Stimulated activated CD4-positive, alpha-beta T cell treated with anti-CD3 and anti-CD28 coated beads, Interleukin-12 subunit alpha, Interleukin-12 subunit beta, amount 100 ng/mL, for 4 hours (primary cell): ENCODE data around the gene MRPS18A.
"Not testable (repeated sequence)": the region's sequence is repeated elsewhere in the genome, so short reads cannot be mapped to it uniquely, and the experiment has no call there.

Experiments used
- DNase-seq: peaks from one replicate; pipeline ENCODE4 v3.0.0-alpha.2; 2020

Gene MRPS18A

GRCh38 chr6:43716099-43716498 lies 28.5 kb upstream of the MRPS18A start:
- no peak for DNase-seq

GRCh38 chr6:43715056-43715788 lies 27.6 kb upstream of the MRPS18A start:
- no peak for DNase-seq

- DNase-seq, result no peak
These were observed 26.9 kb upstream of the MRPS18A start for GRCh38 chr6:43714311-43715055.

- DNase-seq, result no peak
These were observed 26.2 kb upstream of the MRPS18A start for GRCh38 chr6:43713643-43714310.

- no peak for DNase-seq
These were observed 25.0 kb upstream of the MRPS18A start for GRCh38 chr6:43712579-43712978.

GRCh38 chr6:43710576-43710975 lies 23.0 kb upstream of the MRPS18A start:
- DNase-seq, result no peak

- DNase-seq, result no peak
These were observed 22.2 kb upstream of the MRPS18A start for GRCh38 chr6:43709654-43710303.

GRCh38 chr6:43708860-43709653 lies 21.5 kb upstream of the MRPS18A start:
- DNase-seq, result no peak

- no peak for DNase-seq
These were observed 20.2 kb upstream of the MRPS18A start for GRCh38 chr6:43707767-43708166.

- DNase-seq, result no peak
These were observed 19.7 kb upstream of the MRPS18A start for GRCh38 chr6:43707269-43707668.

GRCh38 chr6:43706788-43707187 lies 19.2 kb upstream of the MRPS18A start:
- no peak for DNase-seq

GRCh38 chr6:43705996-43706395 lies 18.4 kb upstream of the MRPS18A start:
- no peak for DNase-seq

GRCh38 chr6:43703512-43704429 lies 16.2 kb upstream of the MRPS18A start:
- DNase-seq, result no peak

- DNase-seq, result no peak
These were observed 15.2 kb upstream of the MRPS18A start for GRCh38 chr6:43702534-43703440.

GRCh38 chr6:43702171-43702533 lies 14.6 kb upstream of the MRPS18A start:
- no peak for DNase-seq

- DNase-seq, result not testable (repeated sequence)
These were observed 13.5 kb upstream of the MRPS18A start for GRCh38 chr6:43700939-43701560.

GRCh38 chr6:43699564-43700186 lies 12.1 kb upstream of the MRPS18A start:
- no peak for DNase-seq

- DNase-seq, result no peak
These were observed 11.2 kb upstream of the MRPS18A start for GRCh38 chr6:43698584-43699349.

- DNase-seq, result no peak
These were observed 9.8 kb upstream of the MRPS18A start for GRCh38 chr6:43697421-43697820.
